OCI-M2 (cell line): ENCODE measurements around the gene SIAH3.

Experiments
- DNase-seq: peaks from one replicate; lab custom pipeline; 2025; ENCODE audit not compliant: unreplicated experiment; lab: John Stamatoyannopoulos, UW

The SIAH3 gene

DNA sequence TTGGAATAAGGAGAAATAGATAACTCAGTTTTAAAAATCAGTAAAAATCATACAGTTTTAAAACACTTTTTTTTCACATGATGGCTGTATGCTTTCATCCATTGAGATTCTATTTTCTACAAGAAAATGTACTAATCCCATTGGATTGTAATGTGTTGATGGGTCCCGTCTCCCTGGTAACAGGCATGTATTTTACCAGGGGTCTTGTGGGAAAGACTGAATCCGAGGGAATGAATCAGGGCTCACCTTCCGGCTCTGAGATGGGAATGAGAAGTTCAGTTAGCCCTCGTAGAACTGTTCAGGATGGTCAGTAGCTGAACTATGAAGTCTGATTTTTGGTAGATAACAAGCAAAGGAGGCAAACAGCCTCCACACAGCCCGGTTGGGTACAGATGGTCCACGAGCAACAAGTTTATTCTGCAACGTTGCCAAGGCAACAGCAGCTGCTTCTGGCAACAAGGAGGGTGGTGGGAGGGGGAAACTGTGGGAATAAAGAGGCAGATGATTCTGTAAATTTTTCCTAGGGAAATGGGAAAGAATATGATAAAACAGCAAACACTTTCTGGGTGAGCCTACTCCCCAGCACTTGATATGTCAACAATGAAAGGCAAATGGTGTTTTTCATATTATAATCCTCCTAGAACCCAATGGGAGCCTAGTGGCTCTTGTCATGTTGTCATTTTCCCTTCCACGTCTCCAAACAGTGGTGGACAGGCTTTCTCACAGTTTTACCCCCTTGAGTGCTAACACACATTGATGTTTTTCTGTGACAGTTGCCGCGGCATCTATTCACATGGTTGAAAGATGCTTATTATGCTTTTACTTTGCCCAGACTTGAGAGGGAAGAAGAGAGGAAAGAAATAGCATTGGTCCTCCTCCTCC lies 12.4 kb upstream of the SIAH3 start:
- DNase-seq: no peak

- DNase-seq: no peak
Observed at GRCh38 chr13:45861322-45861721, 9.8 kb upstream of the SIAH3 start.

DNA sequence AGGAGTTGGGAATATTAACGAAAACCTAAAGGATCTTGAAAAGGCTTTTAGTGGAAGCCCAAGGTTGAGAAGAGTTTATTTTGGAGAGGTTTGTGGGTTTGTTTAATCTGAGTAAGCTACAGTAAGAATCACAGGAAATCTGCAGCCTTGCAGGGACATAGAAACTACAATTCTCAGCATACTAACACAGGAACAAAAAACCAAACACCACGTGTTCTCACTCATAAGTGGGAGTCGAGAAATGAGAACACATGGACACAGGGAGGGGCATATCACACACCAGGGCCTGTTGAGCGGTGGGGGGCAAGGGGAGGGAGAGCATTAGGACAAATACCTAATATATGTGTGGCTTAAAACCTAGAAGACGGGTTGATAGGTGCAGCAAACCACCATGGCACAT lies 8.7 kb upstream of the SIAH3 start:
- no peak for DNase-seq

- no peak for DNase-seq
Observed at GRCh38 chr13:45859705-45860104, 8.2 kb upstream of the SIAH3 start.

- no peak for DNase-seq
Observed at GRCh38 chr13:45852494-45852893, 941 bp upstream of the SIAH3 start.

GRCh38 chr13:45851956-45852355 lies 403 bp upstream of the SIAH3 start:
- DNase-seq: no peak

DNA sequence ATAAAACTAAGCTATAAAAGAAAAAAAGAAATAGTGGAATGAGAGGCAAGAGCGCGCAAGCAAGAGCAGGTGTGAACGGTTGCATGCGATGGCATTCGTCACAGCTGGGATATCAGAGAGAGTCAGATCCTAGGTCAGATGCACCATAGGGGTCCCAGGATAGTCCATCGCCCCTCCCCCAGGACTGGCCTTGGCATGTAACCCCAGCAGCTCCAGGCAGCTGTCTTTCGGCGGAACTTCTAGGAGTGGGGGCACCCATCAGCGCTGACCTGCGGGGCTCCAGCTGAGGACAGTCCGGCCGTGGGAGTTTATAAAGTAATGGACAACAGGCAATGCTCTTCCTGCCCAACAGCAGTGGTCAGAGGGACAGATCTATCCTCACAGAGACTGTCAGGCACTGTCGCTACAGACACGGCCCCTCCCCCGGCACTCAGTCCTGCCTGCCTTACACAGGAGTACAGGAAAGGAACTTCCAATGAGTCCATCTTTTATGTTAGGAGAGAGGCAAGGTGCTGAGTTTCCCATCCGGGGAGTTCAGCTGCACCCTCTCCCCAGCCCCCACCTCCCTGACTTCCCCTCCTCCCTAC lies 1.4 kb downstream of the SIAH3 start:
- no peak for DNase-seq

- no peak for DNase-seq
Observed at GRCh38 chr13:45849408-45849807, 2.1 kb downstream of the SIAH3 start.

DNA sequence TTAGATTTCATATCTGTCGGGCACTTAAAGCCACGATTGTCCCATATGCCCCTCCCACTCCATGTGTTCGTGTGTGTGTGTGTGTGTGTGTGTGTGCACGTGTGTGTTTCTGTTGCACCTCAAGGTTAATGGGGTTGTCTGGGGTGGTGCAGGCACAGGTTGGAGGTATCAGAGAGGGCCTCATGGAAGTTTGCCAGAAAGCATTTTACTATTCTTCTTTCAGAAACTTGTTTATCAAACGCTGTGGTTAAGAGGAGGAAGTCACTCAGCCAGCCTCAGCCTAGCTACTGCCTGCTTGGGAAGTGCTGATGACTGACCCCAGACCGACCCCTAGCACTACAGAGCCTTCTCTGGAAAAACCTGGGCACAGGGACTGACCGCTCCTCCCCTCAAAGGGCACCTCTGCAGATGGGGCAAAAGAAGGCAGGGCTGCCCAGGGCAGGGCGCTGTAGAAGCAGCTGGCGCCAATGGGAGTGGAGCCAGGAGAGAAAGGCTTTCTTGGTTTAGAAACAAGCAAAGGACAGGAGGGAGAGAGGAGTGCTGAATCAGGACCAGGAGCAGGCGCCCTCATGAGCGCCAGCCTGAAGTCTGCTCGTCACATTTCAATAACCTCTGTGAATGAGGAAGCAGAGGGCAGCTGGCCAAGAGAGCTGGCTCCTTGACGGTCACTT lies 3.9 kb downstream of the SIAH3 start:
- DNase-seq: no peak

GRCh38 chr13:45846681-45847080 lies 4.9 kb downstream of the SIAH3 start:
- no peak for DNase-seq

- no peak for DNase-seq
Observed at GRCh38 chr13:45838171-45838745, 13.3 kb downstream of the SIAH3 start.

DNA sequence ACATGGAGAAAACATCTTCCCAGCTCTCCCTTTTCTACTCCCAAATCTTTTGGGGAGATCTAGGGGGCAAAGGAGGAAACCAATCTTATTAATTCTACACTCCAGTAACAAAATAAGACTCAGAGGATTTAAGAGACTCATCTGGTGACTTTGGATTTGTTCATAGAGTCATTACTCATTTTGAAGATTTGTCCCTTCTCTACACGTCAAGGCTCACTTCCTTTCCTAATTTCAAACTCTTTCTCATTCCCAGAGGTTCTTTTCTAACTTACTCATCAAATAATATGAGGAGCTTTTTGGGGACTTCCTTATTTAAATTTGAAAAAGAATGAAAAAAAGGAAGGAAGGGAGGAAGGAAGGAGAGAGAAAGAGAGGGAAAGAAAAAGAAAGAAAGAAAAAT lies 14.4 kb downstream of the SIAH3 start:
- DNase-seq: no peak

DNA sequence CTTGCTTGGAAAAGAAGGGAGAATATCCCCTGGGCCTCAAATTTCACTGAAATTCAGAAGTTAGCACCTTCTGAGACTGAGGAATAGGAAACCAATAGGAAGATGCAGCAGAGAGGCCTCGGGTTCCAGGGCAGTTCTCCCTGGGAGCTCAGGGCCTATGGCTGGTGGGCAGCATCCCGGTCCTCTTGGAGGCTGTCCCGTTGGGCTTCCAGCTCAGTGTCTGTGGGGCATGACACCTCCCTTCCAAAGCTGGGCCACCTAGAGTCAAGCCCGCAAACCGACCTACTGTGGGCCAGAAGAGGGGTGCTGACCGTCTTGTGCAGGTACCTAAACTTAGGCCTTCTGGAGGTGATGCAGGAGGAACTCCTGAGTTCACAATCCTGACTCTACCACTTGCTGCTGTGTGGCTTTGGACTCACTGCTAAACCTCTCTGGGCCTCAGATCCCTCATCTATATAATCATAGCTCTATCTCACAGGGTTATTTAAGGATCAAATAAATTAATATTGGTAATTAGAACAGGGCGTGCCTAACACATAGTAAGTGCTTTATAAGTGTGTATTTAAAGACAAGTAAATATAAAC lies 17.1 kb downstream of the SIAH3 start:
- no peak for DNase-seq

DNA sequence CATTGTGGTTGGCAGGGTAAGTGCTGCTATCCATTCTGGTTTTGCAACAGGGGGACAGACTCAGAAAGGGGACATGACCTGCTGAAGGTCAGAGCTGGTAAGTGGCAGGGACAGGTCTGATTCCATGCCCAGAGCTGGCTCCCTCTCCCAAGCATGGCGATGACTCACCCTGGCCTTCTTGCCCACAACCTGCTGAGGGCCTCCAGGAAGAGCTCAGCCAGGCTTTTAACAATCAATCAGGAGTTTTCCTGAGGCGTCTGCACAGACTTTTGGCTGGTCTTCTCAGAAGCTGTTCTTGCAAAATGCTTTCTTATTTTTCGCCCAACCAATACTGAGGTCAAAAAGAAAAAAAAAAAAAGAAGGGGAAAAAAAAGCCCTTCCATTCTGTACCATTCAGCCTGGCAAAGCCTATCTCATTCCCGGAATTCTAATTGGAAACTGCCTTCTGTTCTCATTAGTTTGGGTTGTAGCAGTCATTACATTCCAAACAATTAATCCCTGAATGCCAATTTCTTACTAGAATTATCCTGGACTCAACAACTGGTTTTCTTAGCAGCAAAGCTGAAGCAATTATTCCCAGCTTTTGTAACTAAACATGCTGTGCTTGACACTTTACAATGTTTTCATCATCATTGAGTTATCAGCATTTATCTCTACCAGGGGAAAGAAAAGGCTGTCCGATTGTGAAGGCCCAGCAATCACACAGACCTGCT lies 17.7 kb downstream of the SIAH3 start:
- DNase-seq: no peak

- DNase-seq: no peak
Observed at GRCh38 chr13:45833242-45833641, 18.3 kb downstream of the SIAH3 start.

DNA sequence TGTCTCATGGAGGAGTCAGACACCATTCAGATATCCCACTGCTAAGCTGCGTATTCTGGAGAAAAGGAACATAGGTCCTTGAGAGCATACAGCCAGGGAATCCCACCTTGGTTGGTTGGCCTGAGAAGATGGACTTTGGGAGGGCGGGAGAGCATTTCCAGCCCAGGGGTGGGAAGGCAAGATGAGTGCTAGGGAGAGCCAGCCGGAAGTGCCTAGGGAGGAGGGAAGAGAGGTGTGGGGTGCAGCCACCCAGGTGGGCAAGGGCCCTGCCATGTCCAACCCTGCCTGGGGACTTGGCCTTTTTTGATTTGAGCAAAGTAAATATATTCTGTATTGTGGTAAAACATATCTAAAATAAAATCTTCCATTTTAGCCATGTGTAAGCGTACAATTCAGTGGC lies 19.7 kb downstream of the SIAH3 start:
- DNase-seq: no peak

- DNase-seq: no peak
Observed at GRCh38 chr13:45830121-45830520, 21.4 kb downstream of the SIAH3 start.

GRCh38 chr13:45828256-45828968 lies 23.1 kb downstream of the SIAH3 start:
- no peak for DNase-seq

GRCh38 chr13:45827318-45827717 lies 24.2 kb downstream of the SIAH3 start:
- DNase-seq: no peak

DNA sequence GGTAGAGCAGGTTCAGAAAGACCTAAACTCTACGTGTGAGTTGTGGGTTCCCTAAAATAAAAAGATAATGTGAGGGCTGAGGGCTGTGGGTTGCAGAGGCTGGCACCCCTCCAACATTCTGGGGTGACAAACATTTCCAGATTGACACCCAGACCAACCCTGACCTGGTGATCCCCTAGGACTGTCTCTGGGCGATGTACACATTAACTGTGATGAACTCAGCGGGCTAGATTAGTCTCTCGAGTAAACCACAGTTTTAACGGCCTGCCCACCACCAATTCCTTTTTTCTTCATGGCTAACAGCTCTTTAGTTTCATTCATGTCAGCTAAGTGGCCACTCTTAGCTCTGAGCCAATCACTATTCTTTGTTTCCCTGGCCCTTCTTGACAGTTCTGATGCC lies 24.8 kb downstream of the SIAH3 start:
- no peak for DNase-seq
